H1 (cell line): ENCODE results near the gene CACNG8. TPM values are rescaled to one million over a fixed set of nuclear protein-coding genes. Genes with fewer than 3 reads are reported as not detected.

Experiments
- CTCF ChIA-PET: fragments of 300-600 bp; sonication (Branson Sonifier 250); formaldehyde crosslinking; loops from one replicate; lab custom pipeline; 2021; ENCODE audit not compliant: partially characterized antibody; lab: Charles Lee
- POLR2A ChIA-PET: fragments of 300-600 bp; sonication (Branson Sonifier 250); formaldehyde crosslinking; loops from one replicate; lab custom pipeline; 2021; ENCODE audit warnings: inconsistent platforms; ENCODE audit not compliant: partially characterized antibody; lab: Charles Lee
- DNase-seq, 2 experiments: peaks; one replicate each; pipeline versions ENCODE4 v3.0.0 to v3.0.0-alpha.2; 2010 to 2022; ENCODE audit warnings: low spot score in 2 of 2, low read depth in 1 of 2, mixed read lengths in 1 of 2
- FAIRE-seq: peaks from 2 replicates; lab custom pipeline; 2011; peaks lifted over from hg19 to GRCh38; lab: Jason Lieb, UNC
- H2AFZ ChIP-seq: 2 replicates; pipeline ENCODE4 v1.8.1; 2012; ENCODE audit warnings: low read length, inconsistent platforms
- H2AK5ac ChIP-seq: 2 replicates; pipeline ENCODE4 v1.6.1; 2013; ENCODE audit warnings: low read depth, low read length
- H2BK120ac ChIP-seq: replicated peaks from 2 replicates; pipeline ENCODE3; 2013; ENCODE audit warnings: low read depth, low read length, inconsistent platforms
- H2BK12ac ChIP-seq: 2 replicates; pipeline ENCODE4 v1.6.1; 2013; ENCODE audit warnings: low read depth, low read length
- H2BK15ac ChIP-seq: 2 replicates; pipeline ENCODE4 v1.6.1; 2013; ENCODE audit warnings: low read length
- H2BK20ac ChIP-seq: 2 replicates; pipeline ENCODE4 v1.6.1; 2013; ENCODE audit warnings: low read length
- H2BK5ac ChIP-seq: 2 replicates; pipeline ENCODE4 v1.6.1; 2013; ENCODE audit warnings: low read depth, low read length
- H3K14ac ChIP-seq: 2 replicates; pipeline ENCODE4 v1.6.1; 2013; ENCODE audit warnings: inconsistent platforms; ENCODE audit not compliant: insufficient read length
- H3K18ac ChIP-seq: 2 replicates; pipeline ENCODE4 v1.6.1; 2013; ENCODE audit warnings: low read length; ENCODE audit errors: extremely low read depth
- H3K23ac ChIP-seq: 2 replicates; pipeline ENCODE4 v1.6.1; 2013; ENCODE audit warnings: inconsistent platforms; ENCODE audit not compliant: insufficient read length
- H3K23me2 ChIP-seq: 2 replicates; pipeline ENCODE4 v1.6.1; 2013; ENCODE audit warnings: low read depth, low read length
- H3K27ac ChIP-seq: 2 replicates; pipeline ENCODE4 v1.6.1; 2011; ENCODE audit warnings: low read depth, low read length, inconsistent platforms
- H3K27me3 ChIP-seq, 4 experiments: replicated peaks in 1 of 4; 1 replicate in 1 of 4; 2 replicates in 3 of 4; pipeline versions ENCODE4 v1.6.1 to v1.8.1; 2011 to 2013; ENCODE audit warnings: low read length in 3 of 4, mild to moderate bottlenecking in 3 of 4, inconsistent platforms in 2 of 4, mixed read lengths in 2 of 4, moderate library complexity in 1 of 4; ENCODE audit not compliant: control insufficient read depth in 3 of 4, insufficient read depth in 3 of 4; ENCODE audit errors: extremely low read depth in 1 of 4
- H3K36me3 ChIP-seq, 4 experiments: 2 replicates each; pipeline versions ENCODE4 v1.6.1 to v1.8.1; 2011 to 2013; ENCODE audit warnings: mild to moderate bottlenecking in 4 of 4, low read length in 3 of 4, moderate library complexity in 2 of 4, control low read depth in 1 of 4, inconsistent platforms in 1 of 4; ENCODE audit not compliant: insufficient read depth in 4 of 4, control insufficient read depth in 2 of 4
- H3K4ac ChIP-seq: replicated peaks from 2 replicates; pipeline ENCODE3; 2013; ENCODE audit warnings: low read length, low read depth, mixed read lengths, inconsistent platforms; ENCODE audit not compliant: insufficient read length
- H3K4me1 ChIP-seq, 4 experiments: replicated peaks in 1 of 4; 1 replicate in 1 of 4; 2 replicates in 3 of 4; pipeline versions ENCODE4 v1.6.1 to v1.8.1; 2011 to 2013; ENCODE audit warnings: low read length in 3 of 4, inconsistent platforms in 2 of 4, mixed read lengths in 1 of 4; ENCODE audit not compliant: insufficient read depth in 4 of 4, control insufficient read depth in 3 of 4
- H3K4me2 ChIP-seq, 2 experiments: 2 replicates each; pipeline versions ENCODE4 v1.6.1 to v1.8.1; 2011 to 2013; ENCODE audit warnings: low read depth in 2 of 2, low read length in 2 of 2, control low read depth in 1 of 2, inconsistent platforms in 1 of 2, mild to moderate bottlenecking in 1 of 2; ENCODE audit not compliant: insufficient read depth in 1 of 2
- H3K4me3 ChIP-seq, 4 experiments: fragments of 200-600, 300-600 bp in 1 of 4; sonication (generic), shearing (Covaris generic), sonication (Bioruptor Twin) in 1 of 4; 2 replicates each; pipeline versions ENCODE4 v1.5.1 to v1.8.1; 2011 to 2016; ENCODE audit warnings: low read length in 4 of 4, low read depth in 3 of 4, control low read depth in 2 of 4, inconsistent platforms in 2 of 4, mild to moderate bottlenecking in 2 of 4, mixed read lengths in 1 of 4, moderate library complexity in 1 of 4; ENCODE audit not compliant: insufficient read depth in 2 of 4; ENCODE audit errors: extremely low read depth in 1 of 4
- H3K56ac ChIP-seq: replicated peaks from 2 replicates; pipeline ENCODE3; 2013; ENCODE audit warnings: low read depth, mild to moderate bottlenecking, mixed read lengths, low read length, inconsistent platforms; ENCODE audit not compliant: insufficient read length
- H3K79me1 ChIP-seq: 2 replicates; pipeline ENCODE4 v1.6.1; 2013; ENCODE audit warnings: low read depth, low read length, control low read depth
- H3K79me2 ChIP-seq, 2 experiments: 2 replicates each; pipeline versions ENCODE4 v1.6.1 to v1.8.1; 2012 to 2013; ENCODE audit warnings: low read length in 2 of 2, mild to moderate bottlenecking in 2 of 2, inconsistent platforms in 1 of 2; ENCODE audit not compliant: insufficient read depth in 2 of 2, control insufficient read depth in 1 of 2
- H3K9ac ChIP-seq, 4 experiments: replicated peaks in 1 of 4; 1 replicate in 1 of 4; 2 replicates in 3 of 4; pipeline versions ENCODE4 v1.6.1 to v1.8.1; 2011 to 2013; ENCODE audit warnings: low read depth in 3 of 4, low read length in 3 of 4, control low read depth in 2 of 4, mild to moderate bottlenecking in 2 of 4, moderate library complexity in 2 of 4, inconsistent platforms in 1 of 4; ENCODE audit errors: extremely low read depth in 1 of 4
- H3K9me3 ChIP-seq, 2 experiments: 2 replicates each; pipeline versions ENCODE4 v1.6.1 to v1.8.1; 2012 to 2013; ENCODE audit warnings: mild to moderate bottlenecking in 2 of 2, moderate library complexity in 2 of 2, control low read depth in 1 of 2, inconsistent platforms in 1 of 2, low read depth in 1 of 2, low read length in 1 of 2, mixed read lengths in 1 of 2; ENCODE audit not compliant: insufficient read depth in 2 of 2
- H4K20me1 ChIP-seq, 2 experiments: replicated peaks in 1 of 2; 2 replicates each; pipeline versions ENCODE3 to v1.8.1; 2011 to 2013; ENCODE audit warnings: inconsistent platforms in 2 of 2, low read length in 2 of 2, mild to moderate bottlenecking in 1 of 2; ENCODE audit not compliant: insufficient read depth in 2 of 2, control insufficient read depth in 1 of 2
- H4K5ac ChIP-seq: 2 replicates; pipeline ENCODE4 v1.6.1; 2013; ENCODE audit warnings: low read length, low read depth, mixed read lengths, inconsistent platforms; ENCODE audit not compliant: insufficient read length
- H4K8ac ChIP-seq: 2 replicates; pipeline ENCODE4 v1.8.0; 2013; ENCODE audit warnings: mild to moderate bottlenecking, moderate library complexity, low read length, inconsistent platforms; ENCODE audit not compliant: insufficient read depth; ENCODE audit errors: extremely low read depth
- H4K91ac ChIP-seq: replicated peaks from 2 replicates; pipeline ENCODE3; 2013; ENCODE audit warnings: low read length, mixed read lengths, inconsistent platforms; ENCODE audit not compliant: insufficient read length
- ASH2L ChIP-seq: fragments of 200-600, 300-600 bp; sonication (generic); IDR thresholded peaks from one replicate; pipeline ENCODE4 v1.7.1; 2017; ENCODE audit warnings: low read length
- BRCA1 ChIP-seq: IDR thresholded peaks from 2 replicates; pipeline ENCODE4 v1.6.1; 2012; ENCODE audit warnings: low read depth, low read length, improper control_type of control experiment
- CTCF ChIP-seq, 3 experiments: IDR thresholded peaks; 1 replicate in 2 of 3; 2 replicates in 1 of 3; pipeline versions ENCODE4 v1.5.1 to v1.6.1; 2011; ENCODE audit warnings: low read length in 3 of 3, mild to moderate bottlenecking in 3 of 3, inconsistent platforms in 2 of 3, low read depth in 1 of 3, moderate library complexity in 1 of 3; ENCODE audit not compliant: insufficient read depth in 1 of 3; ENCODE audit errors: control extremely low read depth in 1 of 3
- HDAC2 ChIP-seq, 2 experiments: fragments of 300-600 bp in 1 of 2; sonication (generic) in 1 of 2; IDR thresholded peaks; 2 replicates each; pipeline ENCODE4 v1.6.1; 2011 to 2012; ENCODE audit warnings: low read depth in 2 of 2, low read length in 2 of 2, mild to moderate bottlenecking in 2 of 2, moderate library complexity in 2 of 2, borderline replicate concordance in 1 of 2, inconsistent platforms in 1 of 2
- RAD21 ChIP-seq, 2 experiments: IDR thresholded peaks in 1 of 2; conservative IDR thresholded peaks in 1 of 2; 2 replicates each; pipeline ENCODE4 v1.6.1; 2011; ENCODE audit warnings: low read depth in 2 of 2, low read length in 2 of 2, improper control_type of control experiment in 1 of 2, inconsistent platforms in 1 of 2, mild to moderate bottlenecking in 1 of 2, moderate library complexity in 1 of 2
- RFX5 ChIP-seq: IDR thresholded peaks from 2 replicates; pipeline ENCODE4 v1.6.1; 2011; ENCODE audit warnings: low read depth, low read length, improper control_type of control experiment, borderline replicate concordance
- SRF ChIP-seq: IDR thresholded peaks from 2 replicates; pipeline ENCODE4 v1.6.1; 2011; ENCODE audit warnings: mild to moderate bottlenecking, low read depth, low read length, moderate library complexity
- WGBS, 2 experiments: shearing (Covaris generic) in 1 of 2; methylation state at CpG; one replicate each; pipeline versions ENCODE4 v1.1.6 to v1.1.7; 2013 to 2015; ENCODE audit warnings: low lambda C conversion rate in 2 of 2, mixed read lengths in 2 of 2, inconsistent platforms in 1 of 2, low coverage in 1 of 2, missing lambda C conversion rate in 1 of 2; ENCODE audit not compliant: insufficient replicate concordance in 2 of 2, insufficient coverage in 1 of 2, insufficient read length in 1 of 2; ENCODE audit errors: extremely low coverage in 1 of 2, missing lambda C conversion rate in 1 of 2; 5-methylcytosine and 5-hydroxymethylcytosine counted together
- polyA plus RNA-seq, 7 experiments: library from polyadenylated mRNA; depleted of rRNA in 3 of 7; stranded (reverse) in 5 of 7; unstranded in 2 of 7; fragments of >200 nt in 5 of 7; fragments of 200-250 nt in 2 of 7; gene quantifications; 1 replicate in 5 of 7; 2 replicates in 1 of 7; 4 replicates in 1 of 7; pipeline versions ENCODE4 v1.2.1 to v1.2.3, GENCODE V29; 2011 to 2013; ENCODE audit warnings: missing spikeins in 2 of 7, mixed read lengths in 2 of 7
- total RNA-seq: library from RNA; stranded (reverse); fragmentation: NEBNext Ultra II Directional; extraction: Animal tissue kit (Norgen Biotek cat#: 25700); gene quantifications from 2 replicates; pipeline ENCODE4 v1.2.1, GENCODE V29; 2021

Gene CACNG8
- total and polyA plus RNA-seq, 2 of the 8 experiments (the other 6 are each of a cell fraction or from before 2014, with no cell fraction given): 0.41 to 4.5 TPM

GRCh38 chr19:53989600-53990533 lies 27.1 kb downstream of the CACNG8 start:
- H4K91ac ChIP-seq: peak overlapping the region; percentile 34
- H3K36me3 ChIP-seq: no peaks in the 10 kb centered on the region
- no peaks in the 10 kb centered on the region for H3K79me1 ChIP-seq
- no peak overlapping the region for H4K8ac ChIP-seq
- H3K9ac ChIP-seq: no peak overlapping the region
- H3K4me3 ChIP-seq: no peak overlapping the region
- H2BK5ac ChIP-seq: no peak overlapping the region
- peaks cover 0 to 15% (median 7%) of the 10 kb centered on the region in 4 experiments; a peak in 6 of 7 replicates for H3K4me1 ChIP-seq
- no peak overlapping the region for H3K14ac ChIP-seq
- no peak overlapping the region for H3K23ac ChIP-seq
- H4K5ac ChIP-seq: no peak overlapping the region
- H4K20me1 ChIP-seq: no peaks in the 10 kb centered on the region
- H2BK12ac ChIP-seq: no peak overlapping the region
- no peak overlapping the region for H2BK120ac ChIP-seq
- CTCF ChIA-PET: interaction anchor here (1.1 to 1.2 kb wide), 2 partner anchors 27 to 38 kb away, joined by 3 to 4 read pairs; no protein-coding TSS in a partner anchor
- peaks cover 2 to 38% (median 27%) of the 10 kb centered on the region in 4 experiments for H3K27me3 ChIP-seq
- H2BK20ac ChIP-seq: no peak overlapping the region
- FAIRE-seq: no peak
- H3K27ac ChIP-seq: no peak overlapping the region
- no peaks in the 10 kb centered on the region for H3K79me2 ChIP-seq
- peak overlapping the region; percentile 26; the same call in 1 of the 2 replicates for H2AK5ac ChIP-seq
- H3K9me3 ChIP-seq: no peaks in the 10 kb centered on the region
- 0 out of 2 replicates have a peak overlapping the region, but pooled peaks have one; percentile 38 for H3K18ac ChIP-seq
- H3K4me2 ChIP-seq: no peak overlapping the region
- H3K4ac ChIP-seq: no peak overlapping the region
- POLR2A ChIA-PET: interaction anchor here (0.6 to 2.7 kb wide), 10 partner anchors 8 to 179 kb away, joined by 3 to 13 read pairs (median 4); partner anchors contain the start of genes PRPF31 and TFPT
- DNase-seq: no peak
- H3K23me2 ChIP-seq: peaks cover 9% of the 10 kb centered on the region; the same call in 1 of the 2 replicates
- H3K56ac ChIP-seq: no peak overlapping the region
- 83% methylated on average over 21 of the region's 22 CpGs; no CpG with 5 or more reads in 1 of the 2 experiments for WGBS, 2 experiments
- no peak overlapping the region for H2BK15ac ChIP-seq
- no peak overlapping the region for H2AFZ ChIP-seq
- no peak for TF ChIP-seq BRCA1
- no peak for TF ChIP-seq CTCF (IDR thresholded peaks at IDR 0.05; ENCODE audit: control extremely low read depth in 1 of 3, insufficient read depth in 1 of 3, low read depth in 1 of 3, low read length in 3 of 3)
- no peak for TF ChIP-seq RFX5
- no peak for TF ChIP-seq HDAC2 (IDR thresholded peaks at IDR 0.05; ENCODE audit: borderline replicate concordance in 1 of 2, low read depth in 2 of 2, low read length in 2 of 2)
- no peak for TF ChIP-seq RAD21 (IDR thresholded peaks at IDR 0.05 in 1 of 2, conservative IDR thresholded peaks at IDR 0.05 in 1 of 2; ENCODE audit: low read depth in 2 of 2, low read length in 2 of 2)
- TF ChIP-seq ASH2L: no peak
- no peak for TF ChIP-seq SRF
